Measurements from ENCODE around the gene RXFP3.

Gene RXFP3

DNA sequence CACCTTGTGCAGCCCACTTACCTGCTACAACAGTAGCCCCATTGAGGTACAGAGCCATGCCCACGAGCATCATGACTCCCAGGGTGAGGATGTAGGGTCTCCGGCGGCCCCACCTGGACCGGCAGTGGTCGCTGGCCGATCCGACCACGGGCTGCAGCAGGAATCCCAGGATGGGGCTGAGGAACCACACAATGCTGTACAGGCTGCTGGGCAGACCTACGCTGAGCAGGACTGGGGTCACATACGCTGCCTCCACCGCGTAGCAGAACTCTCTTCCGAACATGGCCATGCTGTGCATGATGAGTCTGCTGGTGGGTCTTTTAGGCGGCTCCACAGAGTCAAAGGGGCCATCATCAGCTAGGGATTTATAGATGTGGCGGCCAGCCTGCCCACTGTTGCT is 48.0 kb downstream of the RXFP3 start:
- H3K27ac ChIP-seq (ENCODE audit: low read depth, low read length): no peak overlapping the region
- H3K4me2 ChIP-seq (ENCODE audit: low read length): no peak overlapping the region
- no peaks in the 10 kb centered on the region for H3F3A ChIP-seq (ENCODE audit: control insufficient read depth, insufficient read depth)
- no peaks in the 10 kb centered on the region for H3K79me2 ChIP-seq (ENCODE audit: control insufficient read depth, low read length)
- H3K4me3 ChIP-seq (ENCODE audit: low read length): no peak overlapping the region
- no peaks in the 10 kb centered on the region for H4K20me1 ChIP-seq (ENCODE audit: control insufficient read depth, insufficient read depth, low read depth, low read length)
- H3K9me3 ChIP-seq (ENCODE audit: control insufficient read depth, insufficient read depth, low read length): peaks cover 11% of the 10 kb centered on the region; the same call in 1 of the 2 replicates
- H3K36me3 ChIP-seq (ENCODE audit: control insufficient read depth, low read length): no peaks in the 10 kb centered on the region
- TF ChIP-seq, protein P1, sequence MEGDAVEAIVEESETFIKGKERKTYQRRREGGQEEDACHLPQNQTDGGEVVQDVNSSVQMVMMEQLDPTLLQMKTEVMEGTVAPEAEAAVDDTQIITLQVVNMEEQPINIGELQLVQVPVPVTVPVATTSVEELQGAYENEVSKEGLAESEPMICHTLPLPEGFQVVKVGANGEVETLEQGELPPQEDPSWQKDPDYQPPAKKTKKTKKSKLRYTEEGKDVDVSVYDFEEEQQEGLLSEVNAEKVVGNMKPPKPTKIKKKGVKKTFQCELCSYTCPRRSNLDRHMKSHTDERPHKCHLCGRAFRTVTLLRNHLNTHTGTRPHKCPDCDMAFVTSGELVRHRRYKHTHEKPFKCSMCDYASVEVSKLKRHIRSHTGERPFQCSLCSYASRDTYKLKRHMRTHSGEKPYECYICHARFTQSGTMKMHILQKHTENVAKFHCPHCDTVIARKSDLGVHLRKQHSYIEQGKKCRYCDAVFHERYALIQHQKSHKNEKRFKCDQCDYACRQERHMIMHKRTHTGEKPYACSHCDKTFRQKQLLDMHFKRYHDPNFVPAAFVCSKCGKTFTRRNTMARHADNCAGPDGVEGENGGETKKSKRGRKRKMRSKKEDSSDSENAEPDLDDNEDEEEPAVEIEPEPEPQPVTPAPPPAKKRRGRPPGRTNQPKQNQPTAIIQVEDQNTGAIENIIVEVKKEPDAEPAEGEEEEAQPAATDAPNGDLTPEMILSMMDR (IDR thresholded peaks at IDR 0.05; ENCODE audit: low read depth, low read length, poor library complexity, severe bottlenecking): no peak
- TF ChIP-seq EZH2phosphoT487 (IDR thresholded peaks at IDR 0.05; ENCODE audit: borderline replicate concordance, low read length): no peak
- no peaks in the 10 kb centered on the region for H3K9me2 ChIP-seq (replicated peaks; ENCODE audit: control insufficient read depth, low read length)
- H3K4me1 ChIP-seq (ENCODE audit: control insufficient read depth, low read length): no peaks in the 10 kb centered on the region
- no peaks in the 10 kb centered on the region for H3K27me3 ChIP-seq (ENCODE audit: control insufficient read depth, low read length)

DNA sequence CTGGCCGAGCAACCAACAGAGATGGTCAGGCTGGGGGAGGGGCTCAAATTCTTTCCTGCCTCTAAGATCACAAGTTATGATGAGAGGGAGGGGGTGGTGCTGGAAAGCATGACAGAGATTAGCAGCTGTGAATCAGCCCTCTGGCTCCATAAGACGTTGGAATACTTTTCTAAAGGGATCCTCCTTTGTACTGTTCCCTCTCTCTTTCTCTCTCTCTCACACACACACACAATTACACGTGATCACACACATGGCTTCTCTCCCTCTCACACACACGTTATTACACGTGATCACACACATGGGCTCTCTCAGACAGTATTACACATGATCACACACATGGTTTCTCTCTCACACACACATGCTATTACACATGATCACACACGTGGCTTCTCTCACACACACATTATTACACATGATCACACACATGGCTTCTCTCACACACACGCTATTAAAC is 48.5 kb downstream of the RXFP3 start, which contains the start of gene SLC45A2:
TSS of gene SLC45A2 (minus strand) at position 23 of the 454 bp plus-strand sequence. CDS start 110 bp downstream, outside the sequence.
- Histone ChIP-seq H3K79me2 (ENCODE audit: control insufficient read depth, low read length) (no peaks in the 10 kb centered on the region), H4K20me1 (ENCODE audit: control insufficient read depth, insufficient read depth, low read depth, low read length) (no peaks in the 10 kb centered on the region), H3K4me2 (ENCODE audit: low read length) (no peak within 1 kb of the TSS)

DNA sequence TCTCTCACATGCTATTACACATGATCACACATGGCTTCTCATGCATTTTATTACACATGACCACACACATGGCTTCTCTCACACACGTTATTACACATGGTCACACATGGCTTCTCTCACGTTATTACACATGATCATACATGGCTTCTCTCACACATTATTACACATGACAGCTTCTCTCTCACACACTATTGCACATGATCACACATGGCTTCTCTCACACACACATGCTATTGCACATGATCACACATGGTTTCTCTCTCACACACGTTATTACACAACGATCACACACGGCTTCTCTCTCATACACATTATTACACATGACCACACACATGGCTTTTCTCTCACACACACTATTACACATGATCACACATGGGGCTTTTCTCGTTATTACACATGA is 49.3 kb downstream of the RXFP3 start:
- no peak for TF ChIP-seq EZH2phosphoT487 (IDR thresholded peaks at IDR 0.05; ENCODE audit: borderline replicate concordance, low read length)
- TF ChIP-seq, protein P1 (IDR thresholded peaks at IDR 0.05; ENCODE audit: low read depth, low read length, poor library complexity, severe bottlenecking): no peak
- Histone ChIP-seq H3K9me3 (ENCODE audit: control insufficient read depth, insufficient read depth, low read length) (peaks cover 11% of the 10 kb centered on the region; the same call in 1 of the 2 replicates), H3F3A (ENCODE audit: control insufficient read depth, insufficient read depth) (no peaks in the 10 kb centered on the region), H3K9me2 (replicated peaks; ENCODE audit: control insufficient read depth, low read length) (no peaks in the 10 kb centered on the region), H3K4me1 (ENCODE audit: control insufficient read depth, low read length) (no peaks in the 10 kb centered on the region), H3K4me3 (ENCODE audit: low read length) (no peak overlapping the region), H3K79me2 (ENCODE audit: control insufficient read depth, low read length) (no peaks in the 10 kb centered on the region), H3K27me3 (ENCODE audit: control insufficient read depth, low read length) (no peaks in the 10 kb centered on the region), H4K20me1 (ENCODE audit: control insufficient read depth, insufficient read depth, low read depth, low read length) (no peaks in the 10 kb centered on the region), H3K36me3 (ENCODE audit: control insufficient read depth, low read length) (no peaks in the 10 kb centered on the region), H3K27ac (ENCODE audit: low read depth, low read length) (no peak overlapping the region), H3K4me2 (ENCODE audit: low read length) (no peak overlapping the region)

More for the DNA sequence above, 48.5 kb downstream of the RXFP3 start, which contains the start of gene SLC45A2:
- no peak for TF ChIP-seq EZH2phosphoT487 (IDR thresholded peaks at IDR 0.05; ENCODE audit: borderline replicate concordance, low read length)
- TF ChIP-seq, protein P1 (IDR thresholded peaks at IDR 0.05; ENCODE audit: low read depth, low read length, poor library complexity, severe bottlenecking): no peak
- Histone ChIP-seq H3K36me3 (ENCODE audit: control insufficient read depth, low read length) (no peaks in the 10 kb centered on the region), H3F3A (ENCODE audit: control insufficient read depth, insufficient read depth) (no peaks in the 10 kb centered on the region), H3K9me3 (ENCODE audit: control insufficient read depth, insufficient read depth, low read length) (peaks cover 11% of the 10 kb centered on the region; the same call in 1 of the 2 replicates), H3K4me3 (ENCODE audit: low read length) (no peak within 1 kb of the TSS), H3K4me1 (ENCODE audit: control insufficient read depth, low read length) (no peaks in the 10 kb centered on the region), H3K9me2 (replicated peaks; ENCODE audit: control insufficient read depth, low read length) (no peaks in the 10 kb centered on the region), H3K27me3 (ENCODE audit: control insufficient read depth, low read length) (no peaks in the 10 kb centered on the region), H3K27ac (ENCODE audit: low read depth, low read length) (no peak within 1 kb of the TSS)

Measured in DOHH2 (cell line).